Prostate gland (tissue), 2 donors: ENCODE results near the gene COPS7B.

Experiments
- POLR2AphosphoS5 ChIP-seq: sonication (generic); formaldehyde crosslinking; IDR thresholded peaks from one replicate; pipeline ENCODE4 v1.6.1; 2017; ENCODE audit warnings: antibody characterized with exemption
- TF ChIP-seq, protein P1 (sequence below), 4 experiments: fragments of 200-600 bp in 2 of 4; fragments of 450-650 bp in 2 of 4; sonication (generic) in 2 of 4; IDR thresholded peaks; 1 replicate in 3 of 4; 2 replicates in 1 of 4; pipeline ENCODE4 v1.5.1; 2016 to 2019; ENCODE audit warnings: antibody characterized with exemption in 4 of 4, mild to moderate bottlenecking in 2 of 4, moderate library complexity in 2 of 4

DNA sequence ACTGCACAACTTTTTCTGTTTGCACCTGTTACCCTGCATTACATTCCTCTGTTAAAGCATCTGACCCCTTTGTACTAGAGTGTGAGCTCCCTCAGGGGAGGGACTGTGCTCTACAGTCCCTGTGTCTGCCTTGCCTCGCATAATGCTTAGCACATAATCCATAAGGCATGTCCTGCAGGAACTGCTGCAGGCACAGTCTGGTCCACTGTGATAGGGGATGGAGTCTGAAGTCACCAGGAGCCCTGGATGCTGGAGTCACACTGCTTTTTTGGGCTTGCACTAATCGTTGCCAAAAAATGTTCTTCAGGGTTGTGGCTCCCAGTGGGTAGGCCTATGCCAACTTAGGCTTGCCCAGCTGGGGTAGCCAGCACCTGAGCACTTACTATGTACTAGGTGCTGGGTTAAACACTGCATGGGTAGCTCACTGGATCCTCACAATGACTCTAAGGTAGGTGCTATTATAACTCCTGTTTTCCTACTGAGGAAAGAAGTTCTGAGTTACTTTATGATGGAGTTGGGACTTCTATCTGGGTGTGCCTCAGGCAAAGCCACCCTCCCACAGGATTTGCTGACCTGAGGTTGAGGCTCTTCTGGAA lies 33.3 kb downstream of the COPS7B start:
- TF ChIP-seq, protein P1, sequence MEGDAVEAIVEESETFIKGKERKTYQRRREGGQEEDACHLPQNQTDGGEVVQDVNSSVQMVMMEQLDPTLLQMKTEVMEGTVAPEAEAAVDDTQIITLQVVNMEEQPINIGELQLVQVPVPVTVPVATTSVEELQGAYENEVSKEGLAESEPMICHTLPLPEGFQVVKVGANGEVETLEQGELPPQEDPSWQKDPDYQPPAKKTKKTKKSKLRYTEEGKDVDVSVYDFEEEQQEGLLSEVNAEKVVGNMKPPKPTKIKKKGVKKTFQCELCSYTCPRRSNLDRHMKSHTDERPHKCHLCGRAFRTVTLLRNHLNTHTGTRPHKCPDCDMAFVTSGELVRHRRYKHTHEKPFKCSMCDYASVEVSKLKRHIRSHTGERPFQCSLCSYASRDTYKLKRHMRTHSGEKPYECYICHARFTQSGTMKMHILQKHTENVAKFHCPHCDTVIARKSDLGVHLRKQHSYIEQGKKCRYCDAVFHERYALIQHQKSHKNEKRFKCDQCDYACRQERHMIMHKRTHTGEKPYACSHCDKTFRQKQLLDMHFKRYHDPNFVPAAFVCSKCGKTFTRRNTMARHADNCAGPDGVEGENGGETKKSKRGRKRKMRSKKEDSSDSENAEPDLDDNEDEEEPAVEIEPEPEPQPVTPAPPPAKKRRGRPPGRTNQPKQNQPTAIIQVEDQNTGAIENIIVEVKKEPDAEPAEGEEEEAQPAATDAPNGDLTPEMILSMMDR (IDR thresholded peaks at IDR 0.05), result no peak
- no peak for TF ChIP-seq POLR2AphosphoS5
